PC-9 (cell line): ENCODE measurements around the gene INHBB. TPM values are rescaled to one million over a fixed set of nuclear protein-coding genes. Genes with fewer than 3 reads are reported as not detected.

ENCODE experiments used
- BruUV-seq: library from RNA; stranded (reverse); fragments of 400-500 nt; replicated peaks from 2 replicates; lab custom pipeline; 2021; lab: Mats Ljungman, UMichigan
- CTCF ChIA-PET: fragments of 300-600 bp; sonication (Branson Sonifier 250); formaldehyde crosslinking; loops from one replicate; lab custom pipeline; 2022; ENCODE audit warnings: antibody characterized with exemption; lab: Charles Lee
- POLR2A ChIA-PET: fragments of 300-600 bp; sonication (Branson Sonifier 250); formaldehyde crosslinking; loops from one replicate; lab custom pipeline; 2022; ENCODE audit warnings: antibody characterized with exemption; ENCODE audit not compliant: unreplicated experiment; lab: Charles Lee
- DNase-seq, 2 experiments: peaks; one replicate each; pipeline versions ENCODE4 v3.0.0 to v3.0.0-alpha.2; 2015 to 2022; ENCODE audit warnings: mixed read lengths in 1 of 2
- H2AFZ ChIP-seq: fragments of 200-600 bp; sonication (generic); 2 replicates; pipeline ENCODE4 v1.8.1; 2017; ENCODE audit warnings: antibody characterized with exemption
- H3F3A ChIP-seq: fragments of 200-600 bp; sonication (generic); 2 replicates; pipeline ENCODE4 v1.8.1; 2017; ENCODE audit warnings: antibody characterized with exemption, mild to moderate bottlenecking, low read depth; ENCODE audit not compliant: insufficient read depth
- H3K27ac ChIP-seq: fragments of 200-600 bp; sonication (generic); 2 replicates; pipeline ENCODE4 v1.6.1; 2016; ENCODE audit warnings: mixed run types
- H3K27me3 ChIP-seq: fragments of 200-600 bp; sonication (generic); 2 replicates; pipeline ENCODE4 v1.6.1; 2016; ENCODE audit warnings: low read depth, mixed run types; ENCODE audit not compliant: insufficient read depth
- H3K36me3 ChIP-seq: fragments of 200-600 bp; sonication (generic); 2 replicates; pipeline ENCODE4 v1.6.1; 2016; ENCODE audit warnings: low read depth, mixed run types
- H3K4me1 ChIP-seq: fragments of 200-600 bp; sonication (generic); replicated peaks from 2 replicates; pipeline ENCODE4 v1.6.1; 2016; ENCODE audit warnings: mixed run types; ENCODE audit not compliant: insufficient read depth
- H3K4me2 ChIP-seq: fragments of 200-600 bp; sonication (generic); 2 replicates; pipeline ENCODE4 v1.6.1; 2017; ENCODE audit warnings: mixed run types
- H3K4me3 ChIP-seq: fragments of 200-600 bp; sonication (generic); 2 replicates; pipeline ENCODE4 v1.6.1; 2016; ENCODE audit warnings: mixed run types
- H3K79me2 ChIP-seq: fragments of 200-600 bp; sonication (generic); 2 replicates; pipeline ENCODE4 v1.6.1; 2017; ENCODE audit warnings: low read depth, mixed run types
- H3K9me2 ChIP-seq: fragments of 200-600 bp; sonication (generic); 2 replicates; pipeline ENCODE4 v1.8.1; 2017; ENCODE audit warnings: mild to moderate bottlenecking; ENCODE audit not compliant: insufficient read depth
- H3K9me3 ChIP-seq: fragments of 200-600 bp; sonication (generic); 2 replicates; pipeline ENCODE4 v1.8.1; 2016; ENCODE audit warnings: low read depth; ENCODE audit not compliant: insufficient read depth
- H4K20me1 ChIP-seq: fragments of 200-600 bp; sonication (generic); 2 replicates; pipeline ENCODE4 v1.8.1; 2017; ENCODE audit not compliant: insufficient read depth
- EZH2 ChIP-seq: fragments of 200-600 bp; sonication (generic); IDR thresholded peaks from 2 replicates; pipeline ENCODE4 v1.8.0; 2017; ENCODE audit warnings: antibody characterized with exemption, low read depth
- intact Hi-C: fragments of 100-400 bp; cut with micrococcal nuclease; formaldehyde crosslinking; loops from one replicate; pipeline ENCODE4 v1.10.0; 2022; ENCODE audit not compliant: unreplicated experiment
- total RNA-seq: library from RNA; stranded (reverse); gene quantifications from 2 replicates; pipeline ENCODE4 v1.2.3, GENCODE V29; 2021
- TF ChIP-seq, protein P1 (sequence below): fragments of 200-600 bp; sonication (generic); conservative IDR thresholded peaks from 2 replicates; pipeline ENCODE4 v1.6.1; 2017; ENCODE audit warnings: mixed run types, antibody characterized with exemption, mild to moderate bottlenecking, moderate library complexity

The INHBB gene
- total RNA-seq, 1 experiment from 2014 or later = 57.5 TPM

- no peak overlapping the region for H3K4me3 ChIP-seq
- H2AFZ ChIP-seq = no peak overlapping the region
- no peaks in the 10 kb centered on the region for H3K9me3 ChIP-seq
- peaks cover 7% of the 10 kb centered on the region; the same call in 1 of the 2 replicates for H3F3A ChIP-seq
- TF ChIP-seq, protein P1, sequence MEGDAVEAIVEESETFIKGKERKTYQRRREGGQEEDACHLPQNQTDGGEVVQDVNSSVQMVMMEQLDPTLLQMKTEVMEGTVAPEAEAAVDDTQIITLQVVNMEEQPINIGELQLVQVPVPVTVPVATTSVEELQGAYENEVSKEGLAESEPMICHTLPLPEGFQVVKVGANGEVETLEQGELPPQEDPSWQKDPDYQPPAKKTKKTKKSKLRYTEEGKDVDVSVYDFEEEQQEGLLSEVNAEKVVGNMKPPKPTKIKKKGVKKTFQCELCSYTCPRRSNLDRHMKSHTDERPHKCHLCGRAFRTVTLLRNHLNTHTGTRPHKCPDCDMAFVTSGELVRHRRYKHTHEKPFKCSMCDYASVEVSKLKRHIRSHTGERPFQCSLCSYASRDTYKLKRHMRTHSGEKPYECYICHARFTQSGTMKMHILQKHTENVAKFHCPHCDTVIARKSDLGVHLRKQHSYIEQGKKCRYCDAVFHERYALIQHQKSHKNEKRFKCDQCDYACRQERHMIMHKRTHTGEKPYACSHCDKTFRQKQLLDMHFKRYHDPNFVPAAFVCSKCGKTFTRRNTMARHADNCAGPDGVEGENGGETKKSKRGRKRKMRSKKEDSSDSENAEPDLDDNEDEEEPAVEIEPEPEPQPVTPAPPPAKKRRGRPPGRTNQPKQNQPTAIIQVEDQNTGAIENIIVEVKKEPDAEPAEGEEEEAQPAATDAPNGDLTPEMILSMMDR = no peak
- no peak for TF ChIP-seq EZH2
- ChIA-PET CTCF (no interaction called here), POLR2A (no interaction called here)
- H4K20me1 ChIP-seq = no peaks in the 10 kb centered on the region
- peaks cover 14% of the 10 kb centered on the region for H3K36me3 ChIP-seq
- H3K79me2 ChIP-seq = no peaks in the 10 kb centered on the region
- no peaks in the 10 kb centered on the region for H3K9me2 ChIP-seq
- intact Hi-C loops = no loop called here
- H3K27ac ChIP-seq = no peak overlapping the region
- DNase-seq = no peak
- no peaks in the 10 kb centered on the region for H3K27me3 ChIP-seq
- no TSS peak for BruUV-seq
- H3K4me2 ChIP-seq = no peak overlapping the region
- H3K4me1 ChIP-seq = no peaks in the 10 kb centered on the region
These were observed 46.4 kb upstream of the INHBB start for GRCh38 chr2:120299561-120299960.

DNA sequence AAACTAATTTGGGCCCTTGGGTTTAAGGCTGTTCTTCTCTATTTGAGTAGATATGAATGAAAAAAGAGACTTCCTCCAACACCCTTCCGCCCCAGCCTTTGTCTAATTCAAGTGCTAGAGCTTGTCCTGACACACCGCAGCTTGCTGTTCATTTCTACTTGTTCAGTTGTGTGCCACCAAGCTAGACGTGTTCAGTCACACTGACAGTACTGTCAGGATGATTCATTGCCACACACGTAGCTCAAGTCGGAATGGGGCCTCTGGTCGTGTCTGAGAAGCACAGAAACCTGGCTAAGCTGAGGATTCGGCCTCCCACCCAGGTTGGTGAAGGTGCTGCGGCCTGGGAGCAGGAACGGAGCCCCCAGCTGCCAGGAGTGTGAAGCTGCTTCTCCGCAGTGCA is 45.6 kb upstream of the INHBB start:
- CTCF ChIA-PET = no interaction called here
- intact Hi-C loops = no loop called here
- no TSS peak for BruUV-seq
- Histone ChIP-seq H3K27ac (no peak overlapping the region), H3K36me3 (peaks cover 10% of the 10 kb centered on the region), H3K4me1 (no peaks in the 10 kb centered on the region), H2AFZ (no peak overlapping the region), H3K4me3 (no peak overlapping the region), H3F3A (peaks cover 6% of the 10 kb centered on the region; the same call in 1 of the 2 replicates), H3K27me3 (no peaks in the 10 kb centered on the region), H3K4me2 (no peak overlapping the region), H3K9me3 (no peaks in the 10 kb centered on the region), H3K79me2 (no peaks in the 10 kb centered on the region), H4K20me1 (no peaks in the 10 kb centered on the region), H3K9me2 (no peaks in the 10 kb centered on the region)
- no peak for DNase-seq
- TF ChIP-seq, protein P1 = no peak
- no peak for TF ChIP-seq EZH2
- POLR2A ChIA-PET = no interaction called here

DNA sequence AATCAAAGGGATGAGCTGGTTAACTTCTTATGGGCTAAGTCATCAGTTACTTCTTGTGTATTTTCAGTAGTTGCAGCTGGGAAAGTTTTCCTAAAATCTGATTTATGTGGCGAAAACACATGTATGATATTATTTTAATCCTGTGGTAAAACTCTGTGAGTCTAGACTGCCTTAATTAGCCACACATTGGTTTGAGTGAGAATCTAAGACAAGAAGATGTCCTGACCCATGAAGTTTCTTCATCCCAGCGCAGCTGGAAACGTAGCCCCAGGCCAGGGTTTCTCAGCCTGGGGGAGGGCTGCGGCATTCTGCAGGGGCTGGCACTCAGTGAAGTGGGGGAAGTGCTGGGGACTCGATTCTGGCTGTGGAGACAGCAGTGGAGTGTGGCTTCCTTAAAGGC is 44.7 kb upstream of the INHBB start:
- Histone ChIP-seq H4K20me1 (no peaks in the 10 kb centered on the region), H3K4me3 (no peak overlapping the region), H3K9me3 (no peaks in the 10 kb centered on the region), H3K79me2 (no peaks in the 10 kb centered on the region), H3K9me2 (no peaks in the 10 kb centered on the region), H3K27me3 (no peaks in the 10 kb centered on the region), H3K4me2 (no peak overlapping the region), H3F3A (no peaks in the 10 kb centered on the region), H3K4me1 (no peaks in the 10 kb centered on the region), H3K27ac (no peak overlapping the region), H3K36me3 (peaks cover 6% of the 10 kb centered on the region; the same call in 1 of the 2 replicates), H2AFZ (no peak overlapping the region)
- TF ChIP-seq EZH2 = no peak
- TF ChIP-seq, protein P1 = no peak
- POLR2A ChIA-PET = no interaction called here
- intact Hi-C loops = no loop called here
- BruUV-seq = no TSS peak
- DNase-seq = no peak
- CTCF ChIA-PET = no interaction called here
